ENCODE results near the gene NIPA2. TPM values are rescaled to one million over a fixed set of nuclear protein-coding genes. Genes with fewer than 3 reads are reported as not detected.

The NIPA2 gene
- polyA plus RNA-seq, 1 experiment, result 64.6 TPM

DNA sequence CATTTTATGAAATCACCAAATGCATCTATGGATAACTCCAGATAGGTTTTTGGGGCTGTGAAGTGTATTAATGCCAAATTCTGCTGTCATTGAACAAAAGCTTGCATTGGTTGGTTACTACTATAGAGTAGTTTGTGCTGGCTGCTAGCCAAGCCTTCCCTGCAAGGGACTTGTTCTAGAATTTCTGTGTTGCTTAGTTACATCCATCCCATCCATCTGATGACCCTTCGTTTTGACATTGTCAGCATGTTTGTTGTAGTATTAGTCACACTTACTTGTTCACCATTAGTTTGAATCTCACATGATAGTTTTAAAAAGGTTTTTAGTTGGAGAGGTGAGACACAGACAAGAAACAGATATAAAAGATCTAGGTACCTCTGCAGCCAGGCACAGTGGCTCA lies 7.0 kb upstream of the NIPA2 start:
- Histone ChIP-seq H3K4me3 (ENCODE audit: low read depth, low read length) (no peak overlapping the region), H3K27ac (ENCODE audit: low read depth, low read length) (no peak overlapping the region), H3K27me3 (ENCODE audit: control insufficient read depth, insufficient read depth, low read length) (no peaks in the 10 kb centered on the region), H3K9me3 (ENCODE audit: control insufficient read depth, insufficient read depth, low read length) (no peaks in the 10 kb centered on the region)
- ChIA-PET POLR2A (interaction anchor here (0.6 kb wide), 1 partner anchor 15 kb away, joined by 4 read pairs; no protein-coding TSS in a partner anchor), CTCF (no interaction called here)
- TF ChIP-seq, protein P1, sequence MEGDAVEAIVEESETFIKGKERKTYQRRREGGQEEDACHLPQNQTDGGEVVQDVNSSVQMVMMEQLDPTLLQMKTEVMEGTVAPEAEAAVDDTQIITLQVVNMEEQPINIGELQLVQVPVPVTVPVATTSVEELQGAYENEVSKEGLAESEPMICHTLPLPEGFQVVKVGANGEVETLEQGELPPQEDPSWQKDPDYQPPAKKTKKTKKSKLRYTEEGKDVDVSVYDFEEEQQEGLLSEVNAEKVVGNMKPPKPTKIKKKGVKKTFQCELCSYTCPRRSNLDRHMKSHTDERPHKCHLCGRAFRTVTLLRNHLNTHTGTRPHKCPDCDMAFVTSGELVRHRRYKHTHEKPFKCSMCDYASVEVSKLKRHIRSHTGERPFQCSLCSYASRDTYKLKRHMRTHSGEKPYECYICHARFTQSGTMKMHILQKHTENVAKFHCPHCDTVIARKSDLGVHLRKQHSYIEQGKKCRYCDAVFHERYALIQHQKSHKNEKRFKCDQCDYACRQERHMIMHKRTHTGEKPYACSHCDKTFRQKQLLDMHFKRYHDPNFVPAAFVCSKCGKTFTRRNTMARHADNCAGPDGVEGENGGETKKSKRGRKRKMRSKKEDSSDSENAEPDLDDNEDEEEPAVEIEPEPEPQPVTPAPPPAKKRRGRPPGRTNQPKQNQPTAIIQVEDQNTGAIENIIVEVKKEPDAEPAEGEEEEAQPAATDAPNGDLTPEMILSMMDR (IDR thresholded peaks at IDR 0.05; ENCODE audit: low read depth, low read length), result no peak
- DNase-seq (ENCODE audit: low read depth, low spot score), result no peak

- H3K4me3 ChIP-seq (ENCODE audit: low read depth, low read length), result peak overlapping the region; percentile 91
- H3K9me3 ChIP-seq (ENCODE audit: control insufficient read depth, insufficient read depth, low read length), result no peaks in the 10 kb centered on the region; the same call in 1 of the 2 replicates
- ChIA-PET POLR2A (interaction anchor here (1.0 kb wide), 1 partner anchor 100 kb away, joined by 6 read pairs; no protein-coding TSS in a partner anchor), CTCF (no interaction called here)
- TF ChIP-seq, protein P1 (IDR thresholded peaks at IDR 0.05; ENCODE audit: low read depth, low read length), result no peak
- peak overlapping the region; percentile 90 for H3K27ac ChIP-seq (ENCODE audit: low read depth, low read length)
- no peaks in the 10 kb centered on the region for H3K27me3 ChIP-seq (ENCODE audit: control insufficient read depth, insufficient read depth, low read length)
- no peak for DNase-seq (ENCODE audit: low read depth, low spot score)
Measured at GRCh38 chr15:22839046-22839695, 705 bp downstream of the NIPA2 start.

GRCh38 chr15:22844421-22845288 lies 6.2 kb downstream of the NIPA2 start:
- TF ChIP-seq, protein P1 (IDR thresholded peaks at IDR 0.05; ENCODE audit: low read depth, low read length), result no peak
- CTCF ChIA-PET, result no interaction called here
- Histone ChIP-seq H3K27me3 (ENCODE audit: control insufficient read depth, insufficient read depth, low read length) (no peaks in the 10 kb centered on the region), H3K27ac (ENCODE audit: low read depth, low read length) (peak overlapping the region; percentile 33), H3K4me3 (ENCODE audit: low read depth, low read length) (no peak overlapping the region), H3K9me3 (ENCODE audit: control insufficient read depth, insufficient read depth, low read length) (no peaks in the 10 kb centered on the region)
- POLR2A ChIA-PET, result no interaction called here
- no peak for DNase-seq (ENCODE audit: low read depth, low spot score)

DNA sequence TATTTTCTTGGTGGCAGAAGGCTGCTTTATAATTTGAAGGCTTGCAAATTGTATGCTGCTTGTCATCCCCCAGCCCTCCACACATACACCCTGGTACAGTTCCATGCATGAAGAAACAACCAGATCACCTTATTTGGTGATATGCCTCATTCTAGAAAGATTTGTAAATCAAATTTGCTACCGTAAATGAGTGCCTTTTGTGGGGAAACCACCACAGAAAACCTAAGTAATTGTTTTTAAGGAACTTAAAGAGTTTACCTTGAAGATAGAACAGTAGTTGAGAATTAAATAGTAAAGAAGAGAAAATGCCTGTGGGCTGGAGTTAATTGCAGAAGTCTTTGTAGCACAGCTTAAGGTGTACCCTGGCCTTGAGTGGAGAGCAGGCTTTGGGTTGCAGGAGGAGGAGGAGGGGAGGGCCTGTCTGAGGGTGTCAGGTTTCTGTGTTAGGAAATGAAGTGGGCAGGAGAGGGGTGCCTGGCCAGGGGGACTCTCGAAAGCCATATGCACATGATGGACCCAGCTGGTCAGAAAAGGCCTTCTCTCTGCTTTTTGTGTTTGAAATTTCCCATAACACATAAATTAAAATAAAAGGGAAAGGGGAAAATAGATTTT lies 6.9 kb downstream of the NIPA2 start:
- POLR2A ChIA-PET, result no interaction called here
- peak overlapping the region; percentile 33 for H3K27ac ChIP-seq (ENCODE audit: low read depth, low read length)

More for the DNA sequence above, 6.9 kb downstream of the NIPA2 start:
- Histone ChIP-seq H3K4me3 (ENCODE audit: low read depth, low read length) (no peak overlapping the region), H3K27me3 (ENCODE audit: control insufficient read depth, insufficient read depth, low read length) (no peaks in the 10 kb centered on the region), H3K9me3 (ENCODE audit: control insufficient read depth, insufficient read depth, low read length) (no peaks in the 10 kb centered on the region)
- no peak for DNase-seq (ENCODE audit: low read depth, low spot score)
- TF ChIP-seq, protein P1 (IDR thresholded peaks at IDR 0.05; ENCODE audit: low read depth, low read length), result no peak
- CTCF ChIA-PET, result no interaction called here

All from AG04450 (cell line).